Left renal cortex interstitium (tissue), 4 donors: ENCODE results near the gene ARL11. TPM values are rescaled to one million over a fixed set of nuclear protein-coding genes. Genes with fewer than 3 reads are reported as not detected.

Experiments
- polyA plus RNA-seq, 4 donors: library from polyadenylated mRNA; unstranded; fragments of 120-200 nt; gene quantifications; one replicate each; pipeline ENCODE4 v1.2.1, GENCODE V29; 2013; ENCODE audit not compliant: insufficient read length in 4 of 4

Gene ARL11
- polyA plus RNA-seq, 4 donors, result 0.21 to 0.44 (median 0.28) TPM

Other genes starting within 250 kb of the ARL11 start
- gene CAB39L, start 184.4 kb upstream of the ARL11 start, polyA plus RNA-seq, result 10 to 100 TPM; 16.3 to 19.8 (median 18.9) TPM
- 10 to 100 TPM; 16.0 to 25.1 (median 19.3) TPM for gene SETDB2, start 184.2 kb upstream of the ARL11 start, polyA plus RNA-seq
- 10 to 100 TPM; 24.7 to 60.3 (median 41.7) TPM for gene PHF11, start 132.6 kb upstream of the ARL11 start, polyA plus RNA-seq
- 10 to 100 TPM; 34.8 to 46.6 (median 39.2) TPM for gene RCBTB1, start 42.9 kb upstream of the ARL11 start, polyA plus RNA-seq
- gene EBPL, start 63.0 kb downstream of the ARL11 start, polyA plus RNA-seq, result 10 to 100 TPM; 45.2 to 65.8 (median 54.0) TPM
- 10 to 100 TPM; 26.7 to 36.3 (median 34.8) TPM for gene KPNA3, start 164.2 kb downstream of the ARL11 start, polyA plus RNA-seq